H7 (cell line): ENCODE measurements around the gene SLC35C1. TPM values are rescaled to one million over a fixed set of nuclear protein-coding genes. Genes with fewer than 3 reads are reported as not detected.
"Not testable (repeated sequence)": the region's sequence is repeated elsewhere in the genome, so short reads cannot be mapped to it uniquely, and the experiment has no call there.

ENCODE experiments used
- DNase-seq: peaks from one replicate; pipeline ENCODE4 v3.0.0; 2012
- H3K27me3 ChIP-seq: 2 replicates; pipeline ENCODE4 v1.6.0; 2011; ENCODE audit warnings: mild to moderate bottlenecking, low read length; ENCODE audit not compliant: control insufficient read depth, insufficient read depth
- H3K36me3 ChIP-seq: replicated peaks from 2 replicates; pipeline ENCODE4 v1.5.1; 2011; ENCODE audit warnings: low read length; ENCODE audit not compliant: control insufficient read depth, insufficient read depth
- H3K4me3 ChIP-seq: 2 replicates; pipeline ENCODE4 v1.5.1; 2011; ENCODE audit warnings: low read depth, mild to moderate bottlenecking, control low read depth, low read length, moderate library complexity; ENCODE audit not compliant: insufficient read depth
- total RNA-seq: library from RNA; depleted of rRNA; stranded (reverse); fragments of >200 nt; shearing (Covaris generic); gene quantifications from 2 replicates; pipeline ENCODE4 v1.2.3, GENCODE V29; 2014

SLC35C1 gene
- total RNA-seq, 1 experiment from 2014 or later: 3.9 TPM

DNA sequence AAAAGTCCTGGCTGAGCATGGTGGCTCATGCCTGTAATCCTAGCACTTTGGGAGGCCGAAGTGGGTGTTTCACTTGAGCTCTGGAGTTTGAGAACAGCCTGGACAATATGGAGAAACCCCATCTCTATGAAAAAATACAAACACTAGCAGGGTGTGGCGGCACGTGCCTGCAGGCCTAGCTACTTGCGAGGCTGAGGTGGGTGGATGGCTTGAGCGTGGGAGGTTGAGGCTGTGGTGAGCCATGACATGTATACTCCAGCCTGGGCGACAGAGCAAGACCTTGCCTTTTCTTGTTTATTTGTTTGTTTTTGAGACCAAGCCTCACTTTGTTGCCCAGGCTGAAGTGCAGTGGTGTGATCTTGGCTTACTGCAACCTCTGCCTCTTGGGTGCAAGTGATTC, 34.3 kb downstream of the SLC35C1 start:
- H3K4me3 ChIP-seq: no peak overlapping the region
- DNase-seq: no peak
- H3K27me3 ChIP-seq: no peaks in the 10 kb centered on the region
- no peaks in the 10 kb centered on the region for H3K36me3 ChIP-seq

DNA sequence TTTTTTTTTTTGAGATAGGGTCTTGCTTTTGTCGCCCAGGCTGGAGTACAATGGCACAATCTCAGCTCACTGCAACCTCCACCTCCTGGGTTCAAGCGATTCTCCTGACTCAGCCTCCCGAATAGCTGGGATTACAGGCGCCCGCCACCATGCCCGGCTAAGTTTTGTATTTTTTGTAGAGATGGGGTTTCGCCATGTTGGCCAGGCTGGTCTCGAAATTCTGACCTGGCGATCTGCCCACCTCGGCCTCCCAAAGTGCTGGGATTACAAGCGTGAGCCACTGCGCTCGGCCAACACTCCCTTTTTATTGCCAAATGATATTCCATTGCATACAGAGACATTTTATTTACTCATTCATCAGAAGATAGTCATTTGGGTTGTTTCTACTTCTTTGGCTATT, 35.3 kb downstream of the SLC35C1 start:
- not testable (repeated sequence) for H3K4me3 ChIP-seq, DNase-seq, H3K27me3 ChIP-seq, H3K36me3 ChIP-seq

DNA sequence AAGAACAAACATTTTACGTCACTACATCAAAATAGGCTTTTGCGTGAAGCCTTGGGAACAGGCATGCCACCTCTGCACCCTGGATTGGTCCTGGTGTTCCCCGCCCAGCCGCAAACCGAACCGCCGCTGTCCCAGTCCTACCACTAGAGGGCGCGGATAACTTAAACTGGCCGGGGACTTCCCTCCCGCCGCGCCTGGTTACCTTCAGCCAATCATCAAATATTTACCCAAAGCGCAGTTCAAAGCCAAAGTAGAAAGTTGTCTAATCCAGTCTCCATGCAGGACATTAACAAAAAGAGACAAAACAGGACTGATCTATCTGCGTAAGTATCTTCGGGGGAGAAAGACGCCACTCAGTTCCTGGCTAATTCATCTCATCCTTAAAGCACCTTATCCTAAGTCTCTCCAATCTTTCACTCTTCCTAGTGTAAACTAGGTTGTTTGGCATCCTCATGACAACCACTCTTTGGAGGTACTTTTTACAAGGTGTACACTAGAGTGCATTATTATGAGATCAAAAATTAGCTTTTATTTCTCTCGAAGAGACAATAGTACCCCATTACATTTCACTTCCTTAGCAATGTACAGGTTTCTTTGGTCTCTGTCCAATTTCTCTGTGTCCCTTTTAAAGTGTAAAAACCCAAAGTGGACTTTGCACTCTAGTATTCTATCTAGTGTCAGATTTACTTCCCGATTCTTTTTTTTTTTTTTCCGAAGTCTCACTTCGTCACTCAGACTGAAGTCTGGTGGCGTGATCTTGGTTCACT, 38.4 kb downstream of the SLC35C1 start:
- H3K4me3 ChIP-seq: no peak overlapping the region
- peak; percentile 90 for DNase-seq

DNA sequence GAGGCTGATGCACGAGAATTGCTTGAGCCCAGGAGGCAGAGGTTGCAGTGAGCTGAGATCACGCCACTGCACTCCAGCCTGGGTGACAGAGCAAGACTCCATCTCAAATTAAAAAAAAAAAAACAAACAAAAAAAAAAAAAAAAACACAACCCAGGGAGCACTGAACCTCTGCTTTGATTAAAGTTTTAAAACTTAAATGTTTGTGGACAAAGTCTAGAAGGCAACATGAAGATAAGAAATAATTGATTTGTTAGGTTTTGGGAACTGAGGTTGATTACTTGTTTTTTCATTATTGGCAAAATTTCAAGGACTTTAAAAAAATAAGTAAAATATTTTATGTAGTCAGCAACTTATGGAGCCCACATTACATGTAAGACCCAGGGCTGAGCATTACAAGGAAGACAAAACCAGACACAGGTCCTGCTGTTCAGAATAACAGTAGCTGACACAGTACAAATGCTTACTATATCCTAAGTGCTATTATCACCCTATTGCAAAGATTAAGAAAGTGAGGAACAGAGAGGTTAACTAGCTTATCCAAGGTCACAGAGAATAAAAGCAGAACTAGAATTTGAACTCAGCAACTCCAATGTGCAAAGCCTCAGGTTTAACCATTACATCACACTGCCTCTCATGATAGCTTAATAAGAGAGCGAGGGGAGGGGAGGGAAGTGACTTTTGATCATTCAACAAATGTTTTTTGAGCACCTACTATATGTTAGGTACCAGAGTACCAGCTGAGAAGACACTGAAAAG, 40.1 kb downstream of the SLC35C1 start:
- DNase-seq: no peak
- Histone ChIP-seq H3K36me3 (no peaks in the 10 kb centered on the region; the same call in 1 of the 2 replicates), H3K4me3 (no peak overlapping the region), H3K27me3 (peaks cover 15% of the 10 kb centered on the region)

More for the DNA sequence above, 38.4 kb downstream of the SLC35C1 start:
- no peaks in the 10 kb centered on the region; the same call in 1 of the 2 replicates for H3K36me3 ChIP-seq
- peaks cover 15% of the 10 kb centered on the region for H3K27me3 ChIP-seq

DNA sequence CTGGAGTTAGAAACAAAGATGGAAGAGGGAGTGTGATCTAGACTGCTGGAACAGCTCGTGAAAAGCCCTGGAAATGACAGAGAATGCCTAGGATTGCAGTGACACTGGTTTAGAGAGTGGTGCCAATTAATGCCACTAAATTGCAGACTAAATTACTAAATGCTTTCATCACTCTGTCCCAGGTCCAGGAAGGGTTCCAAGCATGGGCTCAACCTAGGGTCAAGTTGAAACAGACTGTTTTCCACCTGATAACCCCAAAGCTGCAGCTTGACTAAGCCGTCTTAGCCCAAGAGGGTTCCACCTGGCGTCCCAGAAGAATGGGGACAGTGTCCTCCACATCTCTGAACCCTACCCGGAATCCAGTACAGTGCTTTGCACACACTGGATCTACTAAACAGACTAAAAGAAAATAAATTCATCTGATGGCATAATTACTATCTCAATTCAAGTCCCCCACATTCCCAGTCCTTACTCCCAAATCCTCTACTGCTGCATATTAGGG, 41.3 kb downstream of the SLC35C1 start:
- Histone ChIP-seq H3K4me3 (no peak overlapping the region), H3K36me3 (no peaks in the 10 kb centered on the region; the same call in 1 of the 2 replicates), H3K27me3 (peaks cover 15% of the 10 kb centered on the region)
- no peak for DNase-seq

DNA sequence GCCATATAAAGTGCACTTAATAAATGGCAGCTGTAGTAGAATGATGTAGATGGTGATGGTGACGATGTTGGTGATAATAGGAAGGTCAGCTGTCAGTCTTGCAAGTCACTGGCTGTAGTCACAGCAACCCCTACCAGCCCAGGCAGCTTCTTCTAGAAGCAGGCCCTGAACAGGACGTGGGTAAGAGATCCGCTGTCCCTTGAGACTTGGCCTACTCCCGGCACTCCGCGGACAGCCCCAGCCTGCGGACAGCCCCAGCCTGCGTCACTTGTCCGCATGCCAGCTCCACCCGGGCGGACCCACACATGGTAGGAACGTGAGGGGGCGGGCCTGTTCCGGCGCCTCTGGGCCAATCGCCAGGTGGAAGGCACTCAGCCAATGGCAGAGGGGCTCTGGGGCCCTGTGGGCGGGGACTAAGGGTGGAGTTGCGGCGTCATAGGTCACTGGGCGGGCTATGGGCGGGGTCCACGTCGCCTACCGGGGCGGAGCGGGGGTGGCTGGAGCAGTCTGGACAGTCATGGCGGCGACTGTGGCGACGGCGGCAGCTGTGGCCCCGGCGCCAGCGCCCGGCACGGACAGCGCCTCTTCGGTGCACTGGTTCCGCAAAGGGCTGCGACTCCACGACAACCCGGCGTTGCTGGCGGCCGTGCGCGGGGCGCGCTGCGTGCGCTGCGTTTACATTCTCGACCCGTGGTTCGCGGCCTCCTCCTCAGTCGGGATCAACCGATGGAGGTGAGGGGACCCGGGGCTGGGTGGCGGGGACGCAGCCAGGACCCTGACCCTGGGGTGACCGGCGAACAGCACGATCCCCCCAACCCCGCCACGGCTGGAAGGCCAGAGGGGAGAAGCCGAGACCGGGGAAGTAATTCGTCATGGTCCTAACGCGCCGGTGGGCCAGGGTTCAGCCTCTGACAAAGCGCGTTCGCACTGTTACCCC, 42.3 kb downstream of the SLC35C1 start, which contains the start of gene CRY2:
Gene CRY2, plus strand, starts transcription at position 502 of the 937 bp plus-strand sequence. Its CDS starts 16 bp downstream, at position 518.
- peak; percentile 99 for DNase-seq
- Histone ChIP-seq H3K36me3 (no peaks in the 10 kb centered on the region; the same call in 1 of the 2 replicates), H3K4me3 (peak within 1 kb of the TSS; percentile 88), H3K27me3 (peaks cover 15% of the 10 kb centered on the region)

DNA sequence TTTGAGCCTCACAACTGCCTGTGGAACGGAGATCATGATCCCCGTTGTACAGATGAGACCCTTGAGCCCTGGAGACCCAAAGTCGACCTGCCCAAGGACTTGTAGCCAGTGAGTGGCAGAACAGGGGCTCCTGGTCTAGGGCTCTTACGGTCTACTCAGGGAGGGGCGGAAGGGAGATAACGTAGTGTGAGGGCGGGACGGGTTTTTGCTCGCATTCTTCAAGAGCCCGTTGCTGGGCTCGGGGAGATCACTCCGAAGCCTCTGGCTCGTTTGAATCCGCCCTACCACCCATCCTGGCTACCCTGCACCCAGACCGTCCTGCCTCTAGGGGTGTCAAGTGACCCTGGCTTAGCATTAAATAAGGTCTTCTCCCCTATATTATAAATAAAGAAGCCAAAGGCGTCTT, 43.0 kb downstream of the SLC35C1 start:
- peak overlapping the region; percentile 88 for H3K4me3 ChIP-seq
- DNase-seq: peak; percentile 63
- H3K36me3 ChIP-seq: no peaks in the 10 kb centered on the region; the same call in 1 of the 2 replicates
- H3K27me3 ChIP-seq: peaks cover 15% of the 10 kb centered on the region

DNA sequence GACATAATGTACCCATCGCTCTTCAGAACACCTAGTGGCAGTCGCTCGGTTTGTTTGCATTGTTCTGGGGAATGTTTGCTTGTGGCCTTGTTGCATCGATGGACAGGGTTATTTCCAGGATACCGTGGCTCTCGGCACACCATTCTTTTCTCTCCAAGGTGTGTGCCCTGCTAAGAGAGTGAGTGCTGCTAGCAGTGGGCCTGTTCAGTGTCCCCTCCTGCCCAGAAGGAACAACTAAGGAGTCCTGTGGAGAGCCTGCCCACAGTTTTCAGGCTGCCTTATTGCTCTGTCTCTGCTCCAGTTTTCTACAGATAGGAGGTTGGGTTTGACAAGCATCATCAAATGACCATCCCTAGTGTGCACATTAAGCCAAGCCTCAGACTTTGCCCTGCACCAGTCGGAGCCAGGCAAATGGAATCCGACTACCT, 43.7 kb downstream of the SLC35C1 start:
- Histone ChIP-seq H3K27me3 (peaks cover 15% of the 10 kb centered on the region), H3K36me3 (no peaks in the 10 kb centered on the region; the same call in 1 of the 2 replicates), H3K4me3 (no peak overlapping the region; the same call in 1 of the 2 replicates)
- DNase-seq: no peak

DNA sequence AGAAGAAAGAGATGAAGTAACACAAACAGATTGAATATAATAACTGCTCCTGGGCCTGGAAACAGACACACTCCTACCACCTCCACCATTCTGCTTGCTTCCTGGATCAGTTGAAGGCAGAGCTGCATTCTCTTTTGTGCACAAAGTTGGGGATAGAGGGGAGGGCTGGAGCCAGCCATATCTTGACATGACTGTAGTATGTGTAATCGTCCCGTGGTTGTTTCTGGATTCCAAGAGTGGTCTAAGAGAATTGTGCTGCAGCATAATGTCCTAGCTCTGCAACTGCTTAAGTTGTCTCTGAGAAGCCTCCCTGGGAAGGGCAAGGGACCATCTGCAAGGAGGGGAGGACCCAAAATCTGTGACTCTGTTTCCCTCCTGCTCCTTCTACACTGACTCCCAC, 45.5 kb downstream of the SLC35C1 start:
- no peak for DNase-seq
- Histone ChIP-seq H3K4me3 (no peak overlapping the region), H3K36me3 (no peaks in the 10 kb centered on the region; the same call in 1 of the 2 replicates), H3K27me3 (peaks cover 10% of the 10 kb centered on the region)

DNA sequence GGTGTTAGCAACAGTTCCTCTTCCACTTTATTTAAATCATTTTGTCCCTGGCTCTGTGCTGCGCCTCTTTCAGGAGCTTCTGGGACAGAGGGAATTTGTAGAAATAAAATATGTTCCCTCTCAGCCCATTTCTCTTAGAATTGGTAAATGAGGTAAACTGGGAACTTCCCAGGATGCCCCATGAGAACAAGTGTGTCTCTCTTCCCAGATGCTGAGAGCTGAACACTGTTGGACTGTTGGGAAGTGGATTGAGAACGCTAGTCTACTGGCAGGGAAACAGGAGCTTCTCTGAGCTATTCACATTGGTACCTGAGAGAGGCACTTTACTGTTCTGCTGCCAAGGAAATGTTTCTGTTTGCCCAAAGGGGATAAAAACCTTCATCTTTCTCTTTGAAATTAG, 46.3 kb downstream of the SLC35C1 start:
- Histone ChIP-seq H3K36me3 (no peaks in the 10 kb centered on the region; the same call in 1 of the 2 replicates), H3K4me3 (no peak overlapping the region), H3K27me3 (peaks cover 4% of the 10 kb centered on the region)
- no peak for DNase-seq

DNA sequence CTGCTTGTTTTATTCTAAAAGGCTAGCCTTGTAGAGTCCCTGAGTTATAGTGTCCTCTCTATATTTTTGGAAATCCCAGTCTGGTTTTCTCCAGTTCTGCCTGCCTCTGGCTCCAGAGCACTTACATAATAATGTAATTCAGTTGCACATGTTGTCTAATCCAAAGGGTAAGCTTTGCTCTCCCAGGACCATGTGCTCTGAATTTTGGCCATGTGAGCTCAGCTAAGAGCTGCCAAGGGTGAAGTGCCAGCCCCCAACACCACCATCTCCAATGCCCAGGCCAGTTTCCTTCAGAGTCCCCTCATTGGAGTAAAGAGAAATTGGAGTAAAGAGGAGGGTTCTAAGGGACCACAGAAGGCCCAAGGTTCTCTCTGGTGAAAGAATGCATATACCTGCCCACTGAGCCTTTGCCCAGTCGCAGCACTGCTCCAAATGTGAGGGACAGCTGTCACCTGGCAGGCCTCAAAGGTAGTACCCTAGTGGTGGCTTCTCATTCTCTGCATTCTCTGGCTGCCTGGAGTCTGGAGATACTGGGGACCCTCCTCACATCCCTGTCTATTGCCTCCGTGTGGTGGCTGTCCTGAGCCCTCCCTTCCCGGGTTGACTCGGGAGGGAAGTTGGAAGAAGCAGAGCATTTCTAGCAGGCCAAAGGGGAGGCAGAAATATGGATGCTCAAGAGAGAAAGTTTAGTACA, 47.2 kb downstream of the SLC35C1 start:
- peak; percentile 61 for DNase-seq
- Histone ChIP-seq H3K36me3 (no peaks in the 10 kb centered on the region; the same call in 1 of the 2 replicates), H3K27me3 (no peaks in the 10 kb centered on the region; the same call in 1 of the 2 replicates), H3K4me3 (no peak overlapping the region)

DNA sequence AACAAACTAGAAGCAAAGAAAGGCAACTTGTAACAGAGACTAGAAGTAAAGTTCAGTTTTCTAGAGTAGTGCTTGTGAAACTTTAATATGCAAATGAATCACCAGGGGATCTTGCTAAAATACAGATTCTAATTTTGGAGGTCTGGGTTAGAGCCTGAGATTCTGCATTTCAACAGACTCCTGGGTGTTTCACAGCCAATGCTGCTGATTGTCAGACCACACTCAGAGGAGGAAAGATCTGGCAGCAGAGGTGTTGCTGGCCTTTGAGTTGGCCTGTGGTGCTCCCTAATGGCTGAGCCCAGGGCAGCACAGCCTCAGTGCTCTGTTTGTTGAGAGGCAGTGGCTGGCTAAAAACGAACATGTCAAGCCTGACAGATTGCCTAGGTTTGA, 47.8 kb downstream of the SLC35C1 start:
- Histone ChIP-seq H3K36me3 (peaks cover under 1% of the 10 kb centered on the region), H3K4me3 (no peak overlapping the region), H3K27me3 (no peaks in the 10 kb centered on the region; the same call in 1 of the 2 replicates)
- DNase-seq: peak; percentile 71
